ENCODE data around the gene NBPF1.
"Not testable (repeated sequence)": the region's sequence is repeated elsewhere in the genome, so short reads cannot be mapped to it uniquely, and the experiment has no call there.

GRCh38 chr1:16607853-16608815, 5.2 kb downstream of the NBPF1 start:
- TF ChIP-seq CTCF, POLR2A (IDR thresholded peaks at IDR 0.05): not testable (repeated sequence)
